Measurements from ENCODE around the gene TRIM44. TPM values are rescaled to one million over a fixed set of nuclear protein-coding genes. Genes with fewer than 3 reads are reported as not detected.
A peak's percentile ranks its signal among the peaks of the same experiment; 100 is the strongest.

The TRIM44 gene
- total and polyA plus RNA-seq, 4 donors, result 3.7 to 15.1 (median 10.4) TPM

GRCh38 chr11:35804451-35805040 is 142.0 kb downstream of the TRIM44 start:
- no peak overlapping the region for H3K9ac ChIP-seq (ENCODE audit: low read depth in 1 of 2, low read length in 2 of 2)
- no peak overlapping the region for H3K27ac ChIP-seq (ENCODE audit: low read depth in 1 of 2, low read length in 2 of 2)
- H3K36me3 ChIP-seq (ENCODE audit: control insufficient read depth in 4 of 4, insufficient read depth in 3 of 4, low read depth in 1 of 4, low read length in 3 of 4), result peaks cover 0 to 2% (median 0%) of the 10 kb centered on the region in 4 donors
- WGBS, result 81% methylated on average over 3 of the region's 3 CpGs
- no peak for DNase-seq (ENCODE audit: low spot score)
- no peaks in the 10 kb centered on the region for H3K27me3 ChIP-seq (ENCODE audit: control insufficient read depth in 4 of 4, insufficient read depth in 4 of 4, low read length in 3 of 4)
- H3K9me3 ChIP-seq (ENCODE audit: control insufficient read depth in 4 of 4, low read length in 3 of 4), result no peaks in the 10 kb centered on the region
- no peak for TF ChIP-seq GABPA (IDR thresholded peaks at IDR 0.05 in 1 of 2, conservative IDR thresholded peaks at IDR 0.05 in 1 of 2)
- no peak for TF ChIP-seq HNF4A (conservative IDR thresholded peaks at IDR 0.05)
- no peak for TF ChIP-seq TAF1 (conservative IDR thresholded peaks at IDR 0.05)
- no peak for TF ChIP-seq HNF4G (IDR thresholded peaks at IDR 0.05)
- no peak for TF ChIP-seq MAX (IDR thresholded peaks at IDR 0.05)
- no peak for TF ChIP-seq FOXA2 (IDR thresholded peaks at IDR 0.05)
- no peak for TF ChIP-seq FOXA1 (IDR thresholded peaks at IDR 0.05)
- no peak for TF ChIP-seq RAD21 (IDR thresholded peaks at IDR 0.05)
- no peak for TF ChIP-seq ZBTB33 (IDR thresholded peaks at IDR 0.05)
- TF ChIP-seq YY1 (IDR thresholded peaks at IDR 0.05), result no peak
- TF ChIP-seq JUND (IDR thresholded peaks at IDR 0.05), result no peak
- no peak for TF ChIP-seq NR2F2 (IDR thresholded peaks at IDR 0.05)
- peaks cover 0 to 8% (median 3%) of the 10 kb centered on the region in 4 donors for H3K4me1 ChIP-seq (ENCODE audit: control insufficient read depth in 4 of 4, insufficient read depth in 4 of 4, low read length in 3 of 4)
- no peak overlapping the region for H3K4me3 ChIP-seq (ENCODE audit: low read depth in 1 of 3, low read length in 3 of 3)

DNA sequence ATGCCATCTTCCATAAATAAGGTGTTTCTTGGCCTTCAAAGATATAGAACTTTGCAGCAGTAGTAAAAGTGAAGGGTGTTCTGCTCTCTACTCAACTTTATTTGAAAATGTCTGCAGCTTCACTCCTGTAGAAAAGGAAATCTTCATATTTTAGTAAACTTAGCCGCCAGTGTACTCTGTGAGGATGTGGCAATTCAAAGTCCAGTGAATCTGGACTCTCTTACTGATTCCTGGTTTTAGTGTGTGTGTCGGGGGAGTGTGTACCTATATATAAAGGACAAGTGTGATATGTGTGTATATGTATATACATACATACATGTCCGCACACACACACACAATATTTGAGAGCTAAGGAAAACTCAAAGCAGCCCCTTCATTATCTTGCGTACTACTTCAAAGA is 147.0 kb downstream of the TRIM44 start:
- Histone ChIP-seq H3K9me3 (ENCODE audit: control insufficient read depth in 4 of 4, low read length in 3 of 4) (no peaks in the 10 kb centered on the region), H3K4me3 (ENCODE audit: low read depth in 1 of 3, low read length in 3 of 3) (no peak overlapping the region), H3K9ac (ENCODE audit: low read depth in 1 of 2, low read length in 2 of 2) (no peak overlapping the region), H3K4me1 (ENCODE audit: control insufficient read depth in 4 of 4, insufficient read depth in 4 of 4, low read length in 3 of 4) (peaks cover 3 to 20% (median 7%) of the 10 kb centered on the region in 4 donors), H3K27me3 (ENCODE audit: control insufficient read depth in 4 of 4, insufficient read depth in 4 of 4, low read length in 3 of 4) (no peaks in the 10 kb centered on the region), H3K27ac (ENCODE audit: low read depth in 1 of 2, low read length in 2 of 2) (no peak overlapping the region), H3K36me3 (ENCODE audit: control insufficient read depth in 4 of 4, insufficient read depth in 3 of 4, low read depth in 1 of 4, low read length in 3 of 4) (peaks cover 0 to 2% (median under 1%) of the 10 kb centered on the region in 4 donors)
- WGBS, result 45% methylated on average over 4 of the region's 4 CpGs
- DNase-seq (ENCODE audit: low spot score), result no peak
- TF ChIP-seq, protein P1, sequence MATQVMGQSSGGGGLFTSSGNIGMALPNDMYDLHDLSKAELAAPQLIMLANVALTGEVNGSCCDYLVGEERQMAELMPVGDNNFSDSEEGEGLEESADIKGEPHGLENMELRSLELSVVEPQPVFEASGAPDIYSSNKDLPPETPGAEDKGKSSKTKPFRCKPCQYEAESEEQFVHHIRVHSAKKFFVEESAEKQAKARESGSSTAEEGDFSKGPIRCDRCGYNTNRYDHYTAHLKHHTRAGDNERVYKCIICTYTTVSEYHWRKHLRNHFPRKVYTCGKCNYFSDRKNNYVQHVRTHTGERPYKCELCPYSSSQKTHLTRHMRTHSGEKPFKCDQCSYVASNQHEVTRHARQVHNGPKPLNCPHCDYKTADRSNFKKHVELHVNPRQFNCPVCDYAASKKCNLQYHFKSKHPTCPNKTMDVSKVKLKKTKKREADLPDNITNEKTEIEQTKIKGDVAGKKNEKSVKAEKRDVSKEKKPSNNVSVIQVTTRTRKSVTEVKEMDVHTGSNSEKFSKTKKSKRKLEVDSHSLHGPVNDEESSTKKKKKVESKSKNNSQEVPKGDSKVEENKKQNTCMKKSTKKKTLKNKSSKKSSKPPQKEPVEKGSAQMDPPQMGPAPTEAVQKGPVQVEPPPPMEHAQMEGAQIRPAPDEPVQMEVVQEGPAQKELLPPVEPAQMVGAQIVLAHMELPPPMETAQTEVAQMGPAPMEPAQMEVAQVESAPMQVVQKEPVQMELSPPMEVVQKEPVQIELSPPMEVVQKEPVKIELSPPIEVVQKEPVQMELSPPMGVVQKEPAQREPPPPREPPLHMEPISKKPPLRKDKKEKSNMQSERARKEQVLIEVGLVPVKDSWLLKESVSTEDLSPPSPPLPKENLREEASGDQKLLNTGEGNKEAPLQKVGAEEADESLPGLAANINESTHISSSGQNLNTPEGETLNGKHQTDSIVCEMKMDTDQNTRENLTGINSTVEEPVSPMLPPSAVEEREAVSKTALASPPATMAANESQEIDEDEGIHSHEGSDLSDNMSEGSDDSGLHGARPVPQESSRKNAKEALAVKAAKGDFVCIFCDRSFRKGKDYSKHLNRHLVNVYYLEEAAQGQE (IDR thresholded peaks at IDR 0.05), result no peak
- no peak for TF ChIP-seq JUND (IDR thresholded peaks at IDR 0.05)
- no peak for TF ChIP-seq RAD21 (IDR thresholded peaks at IDR 0.05)
- no peak for TF ChIP-seq FOXA1 (IDR thresholded peaks at IDR 0.05)
- no peak for TF ChIP-seq MAX (IDR thresholded peaks at IDR 0.05)
- TF ChIP-seq HNF4A (conservative IDR thresholded peaks at IDR 0.05), result peak; percentile 81 to 83
- TF ChIP-seq EGR1 (IDR thresholded peaks at IDR 0.05; ENCODE audit: low read depth in 2 of 2), result no peak
- no peak for TF ChIP-seq ZBTB33 (IDR thresholded peaks at IDR 0.05)
- TF ChIP-seq TAF1 (conservative IDR thresholded peaks at IDR 0.05), result no peak
- peak in 1 of 2 donors; percentile 28 for TF ChIP-seq RXRA (IDR thresholded peaks at IDR 0.05)
- TF ChIP-seq HNF4G (IDR thresholded peaks at IDR 0.05), result no peak
- TF ChIP-seq NR2F2 (IDR thresholded peaks at IDR 0.05), result no peak
- no peak for TF ChIP-seq FOXA2 (IDR thresholded peaks at IDR 0.05)
- no peak for TF ChIP-seq YY1 (IDR thresholded peaks at IDR 0.05)
- no peak for TF ChIP-seq SP1 (IDR thresholded peaks at IDR 0.05)
- no peak for TF ChIP-seq CTCF (IDR thresholded peaks at IDR 0.05; ENCODE audit: low read depth, low read length, missing input control)
- TF ChIP-seq GABPA (IDR thresholded peaks at IDR 0.05 in 1 of 2, conservative IDR thresholded peaks at IDR 0.05 in 1 of 2), result no peak
- no peak for TF ChIP-seq ATF3 (IDR thresholded peaks at IDR 0.05)
